Measurements from ENCODE around the gene ADARB2.

Gene ADARB2

DNA sequence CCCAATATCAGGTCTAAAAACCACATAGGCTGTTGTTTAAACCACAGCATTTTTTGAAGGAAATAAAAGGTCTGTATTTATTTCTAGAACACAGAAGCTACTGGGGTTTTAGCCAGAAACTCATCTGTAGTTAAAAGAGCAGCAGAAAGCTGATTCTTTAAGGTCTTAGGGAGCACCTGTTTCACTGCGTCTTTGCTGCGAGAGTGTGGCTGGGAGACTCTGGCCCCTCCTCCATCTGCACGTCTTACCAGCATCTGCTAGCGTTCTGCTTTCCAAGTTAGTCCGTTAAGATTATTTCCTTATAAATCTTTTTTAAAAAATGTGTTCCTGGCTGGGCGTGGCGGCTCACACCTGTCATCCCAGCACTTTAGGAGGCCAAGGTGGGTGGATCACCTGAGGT is 95.9 kb downstream of the ADARB2 start:
- TF ChIP-seq, protein P1, sequence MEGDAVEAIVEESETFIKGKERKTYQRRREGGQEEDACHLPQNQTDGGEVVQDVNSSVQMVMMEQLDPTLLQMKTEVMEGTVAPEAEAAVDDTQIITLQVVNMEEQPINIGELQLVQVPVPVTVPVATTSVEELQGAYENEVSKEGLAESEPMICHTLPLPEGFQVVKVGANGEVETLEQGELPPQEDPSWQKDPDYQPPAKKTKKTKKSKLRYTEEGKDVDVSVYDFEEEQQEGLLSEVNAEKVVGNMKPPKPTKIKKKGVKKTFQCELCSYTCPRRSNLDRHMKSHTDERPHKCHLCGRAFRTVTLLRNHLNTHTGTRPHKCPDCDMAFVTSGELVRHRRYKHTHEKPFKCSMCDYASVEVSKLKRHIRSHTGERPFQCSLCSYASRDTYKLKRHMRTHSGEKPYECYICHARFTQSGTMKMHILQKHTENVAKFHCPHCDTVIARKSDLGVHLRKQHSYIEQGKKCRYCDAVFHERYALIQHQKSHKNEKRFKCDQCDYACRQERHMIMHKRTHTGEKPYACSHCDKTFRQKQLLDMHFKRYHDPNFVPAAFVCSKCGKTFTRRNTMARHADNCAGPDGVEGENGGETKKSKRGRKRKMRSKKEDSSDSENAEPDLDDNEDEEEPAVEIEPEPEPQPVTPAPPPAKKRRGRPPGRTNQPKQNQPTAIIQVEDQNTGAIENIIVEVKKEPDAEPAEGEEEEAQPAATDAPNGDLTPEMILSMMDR (IDR thresholded peaks at IDR 0.05; ENCODE audit: extremely low read depth, insufficient read depth, missing control alignments): no peak
- in situ Hi-C loops (cut with MboI; ENCODE audit: low pct_unique_long_range_greater_than_20kb, low sequenced_read_pairs, unreplicated experiment): no loop called here
- DNase-seq (ENCODE audit: low spot score): no peak

DNA sequence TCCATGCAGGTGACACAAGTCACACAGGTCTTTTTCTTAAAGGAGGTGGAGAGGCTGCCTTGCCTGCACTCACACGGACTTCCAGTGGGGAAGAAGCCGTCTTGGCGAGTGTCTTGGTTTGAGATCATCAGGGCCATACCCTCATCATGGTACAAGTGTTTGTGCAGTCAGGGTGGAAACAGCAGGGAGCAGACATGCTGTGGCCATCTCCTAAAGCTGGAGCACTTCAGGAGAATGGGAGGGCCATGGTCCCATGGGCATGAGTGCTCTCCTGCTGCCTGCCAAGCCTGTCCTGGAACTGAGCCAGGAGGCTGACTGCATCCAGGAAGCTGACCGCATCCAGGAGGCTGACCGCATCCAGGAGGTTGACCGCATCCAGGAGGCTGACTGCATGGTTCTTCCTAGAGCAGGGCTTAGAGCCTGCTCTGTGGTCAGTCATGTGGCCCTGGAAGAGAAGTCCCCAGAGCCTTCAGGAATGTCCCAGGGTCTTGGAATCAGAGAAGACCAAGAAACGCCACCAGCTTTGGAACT is 98.4 kb downstream of the ADARB2 start:
- in situ Hi-C loops (cut with MboI; ENCODE audit: low pct_unique_long_range_greater_than_20kb, low sequenced_read_pairs, unreplicated experiment): no loop called here
- TF ChIP-seq, protein P1 (IDR thresholded peaks at IDR 0.05; ENCODE audit: extremely low read depth, insufficient read depth, missing control alignments): no peak
- DNase-seq (ENCODE audit: low spot score): no peak

DNA sequence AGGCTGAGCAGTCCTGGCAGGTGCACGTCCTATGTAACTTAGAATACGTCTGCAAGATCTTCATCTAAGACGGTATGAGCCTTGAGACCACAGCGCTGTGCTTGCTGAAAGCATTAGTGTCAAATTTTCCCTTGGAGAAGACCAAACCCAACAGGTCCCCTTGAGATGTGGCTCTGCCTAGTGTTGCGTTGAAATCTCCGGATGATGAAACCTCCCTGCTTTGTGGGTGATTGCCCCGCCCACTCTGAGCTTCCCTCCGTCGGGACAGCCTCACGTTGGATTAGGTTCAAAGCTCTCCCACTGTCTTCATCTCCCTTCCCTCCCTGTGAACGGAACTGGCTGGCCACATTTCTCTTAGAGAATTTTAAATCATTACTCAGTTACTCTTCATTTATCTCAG is 102.0 kb downstream of the ADARB2 start:
- DNase-seq (ENCODE audit: low spot score): no peak
- TF ChIP-seq, protein P1 (IDR thresholded peaks at IDR 0.05; ENCODE audit: extremely low read depth, insufficient read depth, missing control alignments): no peak

DNA sequence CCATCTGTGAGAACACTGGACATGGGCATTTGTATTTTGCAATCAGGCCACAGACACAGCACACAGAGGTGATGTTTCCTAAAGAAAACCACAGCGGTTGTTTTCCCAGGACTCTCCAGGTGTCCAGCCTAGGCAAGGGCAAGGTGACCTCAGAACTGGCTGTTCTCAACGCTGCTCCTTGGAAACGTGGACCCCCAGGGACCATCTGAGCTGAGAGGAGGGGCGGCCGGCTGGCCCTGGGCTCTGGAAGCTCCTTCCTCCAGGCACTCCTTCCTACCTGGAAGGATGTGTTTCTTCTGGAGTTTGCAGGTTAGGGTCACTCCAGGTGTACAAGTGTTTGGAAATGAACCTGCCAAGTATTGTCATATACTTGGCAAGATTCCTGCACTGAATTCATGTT is 103.1 kb downstream of the ADARB2 start:
- TF ChIP-seq, protein P1 (IDR thresholded peaks at IDR 0.05; ENCODE audit: extremely low read depth, insufficient read depth, missing control alignments): no peak
- in situ Hi-C loops (cut with MboI; ENCODE audit: low pct_unique_long_range_greater_than_20kb, low sequenced_read_pairs, unreplicated experiment): no loop called here

More for the DNA sequence above, 102.0 kb downstream of the ADARB2 start:
- in situ Hi-C loops (cut with MboI; ENCODE audit: low pct_unique_long_range_greater_than_20kb, low sequenced_read_pairs, unreplicated experiment): no loop called here

DNA sequence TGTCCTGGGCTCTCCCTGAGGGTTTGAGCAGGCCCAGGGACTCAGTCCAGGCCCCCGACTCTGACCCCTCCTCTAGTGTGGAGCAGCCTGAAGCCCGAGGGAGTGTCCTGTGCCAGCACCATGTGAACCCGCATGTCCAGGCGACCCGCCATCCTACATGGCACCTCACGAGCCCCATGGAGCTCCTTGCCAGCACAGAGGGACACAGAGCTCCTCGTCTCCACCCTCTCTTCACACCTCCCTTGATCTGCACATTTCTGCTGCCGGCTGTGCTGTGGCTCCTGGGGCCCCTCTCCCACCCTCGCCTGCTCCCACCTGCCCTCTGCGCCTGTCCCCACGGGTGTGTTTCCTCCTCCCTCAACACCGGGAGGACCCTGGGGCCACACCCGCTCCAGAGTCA is 103.5 kb downstream of the ADARB2 start:
- no peak for DNase-seq (ENCODE audit: low spot score)
- TF ChIP-seq, protein P1 (IDR thresholded peaks at IDR 0.05; ENCODE audit: extremely low read depth, insufficient read depth, missing control alignments): no peak
- in situ Hi-C loops (cut with MboI; ENCODE audit: low pct_unique_long_range_greater_than_20kb, low sequenced_read_pairs, unreplicated experiment): no loop called here

More for the DNA sequence above, 103.1 kb downstream of the ADARB2 start:
- no peak for DNase-seq (ENCODE audit: low spot score)

DNA sequence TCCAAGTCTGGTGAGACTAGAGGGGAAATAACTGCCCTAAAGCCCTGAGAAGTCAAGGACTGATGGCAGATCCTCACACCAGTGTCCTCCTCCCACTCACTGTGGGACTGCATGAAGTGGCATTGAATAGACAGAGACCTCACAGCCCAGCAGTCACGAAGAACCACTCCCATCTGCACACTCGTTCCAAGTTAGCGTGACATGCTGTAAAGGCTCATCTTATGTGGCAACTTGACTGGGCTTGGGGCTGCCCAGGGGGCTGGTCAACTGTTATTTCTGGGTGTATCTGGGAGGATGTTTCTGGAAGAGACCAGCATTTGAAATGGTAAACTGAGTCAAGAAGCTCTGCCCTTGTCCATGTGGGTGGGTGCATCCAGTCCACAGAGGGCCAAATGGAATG is 104.7 kb downstream of the ADARB2 start:
- no peak for DNase-seq (ENCODE audit: low spot score)
- TF ChIP-seq, protein P1 (IDR thresholded peaks at IDR 0.05; ENCODE audit: extremely low read depth, insufficient read depth, missing control alignments): no peak
- in situ Hi-C loops (cut with MboI; ENCODE audit: low pct_unique_long_range_greater_than_20kb, low sequenced_read_pairs, unreplicated experiment): no loop called here

DNA sequence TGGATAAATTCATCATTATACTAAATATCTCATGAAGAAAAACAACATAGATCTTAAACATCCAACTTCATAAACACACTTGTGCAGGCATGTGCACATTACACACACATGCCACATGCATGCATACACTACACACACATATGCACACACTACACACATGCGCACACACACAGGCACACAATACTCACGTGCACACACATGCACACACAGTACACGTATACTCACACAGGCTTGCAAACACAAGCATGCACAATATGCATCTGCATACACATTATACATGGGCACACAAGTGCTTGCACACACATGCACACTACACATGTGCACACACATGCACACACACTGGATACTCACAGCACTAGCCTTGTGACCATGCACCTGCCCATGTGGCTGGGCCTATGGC is 105.2 kb downstream of the ADARB2 start:
- DNase-seq (ENCODE audit: low spot score): no peak
- TF ChIP-seq, protein P1 (IDR thresholded peaks at IDR 0.05; ENCODE audit: extremely low read depth, insufficient read depth, missing control alignments): no peak
- in situ Hi-C loops (cut with MboI; ENCODE audit: low pct_unique_long_range_greater_than_20kb, low sequenced_read_pairs, unreplicated experiment): no loop called here
